ENCODE measurements around the gene ABCG1.
"Not testable (repeated sequence)": the region's sequence is repeated elsewhere in the genome, so short reads cannot be mapped to it uniquely, and the experiment has no call there.

ABCG1 gene

GRCh38 chr21:42218836-42219605 lies at the start of gene ABCG1:
TSS of gene ABCG1 (plus strand) at chr21:42219140. CDS start at chr21:42219263, 123 bp downstream.
- peak; percentile 34 for DNase-seq (ENCODE audit: low spot score)

DNA sequence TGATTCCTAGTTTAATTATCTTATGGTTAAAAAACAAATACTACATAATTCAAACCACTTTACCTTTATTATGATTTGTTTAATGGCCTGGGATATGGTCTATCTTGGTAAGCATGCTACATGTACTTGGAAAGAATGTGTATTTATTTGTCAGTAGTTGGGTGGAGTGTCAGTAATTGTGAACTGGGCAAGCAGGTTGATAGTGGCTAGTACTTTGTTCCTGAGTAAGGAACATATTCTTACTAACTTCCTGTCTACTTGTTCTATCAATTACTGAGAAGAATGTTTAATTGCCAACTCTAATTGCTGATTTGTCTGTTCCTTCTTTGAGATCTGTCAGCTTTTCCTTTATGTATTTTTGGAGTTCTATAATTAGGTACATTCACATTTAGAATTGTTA lies 49.2 kb upstream of the ABCG1 start:
- DNase-seq (ENCODE audit: low spot score): no peak

DNA sequence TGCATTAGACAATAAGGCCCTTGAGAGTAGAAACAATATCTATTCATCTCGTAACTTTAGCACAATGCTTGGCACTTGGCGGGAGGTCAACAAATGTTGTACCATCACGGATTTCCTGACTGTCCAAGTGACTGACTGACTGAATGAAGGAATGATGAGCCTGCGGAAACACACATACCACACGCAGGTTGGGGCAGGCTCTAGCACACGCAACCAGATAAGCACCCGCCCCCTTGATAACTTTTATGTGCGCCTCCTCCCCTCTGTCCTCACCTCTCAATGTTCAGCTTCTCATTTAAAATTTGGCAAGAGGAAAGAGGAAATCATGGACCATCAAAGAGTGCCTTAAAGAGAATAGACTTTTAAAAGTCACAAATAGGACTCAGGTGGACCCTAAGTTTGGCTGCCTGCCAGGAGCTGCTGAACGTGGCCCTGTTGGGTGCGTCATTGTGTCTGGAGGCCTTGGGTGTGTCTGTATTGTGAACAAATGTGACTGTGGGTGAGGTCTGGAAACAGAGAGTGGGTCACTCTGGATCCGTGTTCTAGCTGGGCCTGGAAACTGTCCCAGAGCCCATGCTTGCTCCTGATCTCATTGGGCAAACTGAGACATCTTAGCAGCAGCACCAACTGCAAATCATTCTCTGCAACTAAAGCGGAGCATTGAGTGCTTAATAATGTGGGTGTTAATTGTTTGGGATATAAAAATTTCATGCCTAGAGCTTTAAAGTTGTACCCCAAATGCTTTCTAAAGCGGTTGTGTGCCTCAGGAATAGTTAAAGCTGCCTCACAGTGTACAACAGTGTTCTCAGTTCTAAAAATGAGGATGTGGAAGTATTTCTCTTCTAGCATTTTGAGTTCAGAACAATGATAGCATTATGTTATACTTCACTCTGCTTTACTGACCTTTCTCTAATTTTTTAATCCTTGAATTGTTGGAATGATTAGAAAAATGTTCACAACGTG lies 47.6 kb upstream of the ABCG1 start:
- peak; percentile 93 for DNase-seq (ENCODE audit: low spot score)

- DNase-seq (ENCODE audit: low spot score): no peak
Observed at GRCh38 chr21:42172596-42173483, 46.1 kb upstream of the ABCG1 start.

- peak; percentile 16 for DNase-seq (ENCODE audit: low spot score)
Observed at GRCh38 chr21:42174173-42174572, 44.8 kb upstream of the ABCG1 start.

- DNase-seq (ENCODE audit: low spot score): no peak
Observed at GRCh38 chr21:42175110-42175710, 43.7 kb upstream of the ABCG1 start.

GRCh38 chr21:42176859-42177258 lies 42.1 kb upstream of the ABCG1 start:
- no peak for DNase-seq (ENCODE audit: low spot score)

DNA sequence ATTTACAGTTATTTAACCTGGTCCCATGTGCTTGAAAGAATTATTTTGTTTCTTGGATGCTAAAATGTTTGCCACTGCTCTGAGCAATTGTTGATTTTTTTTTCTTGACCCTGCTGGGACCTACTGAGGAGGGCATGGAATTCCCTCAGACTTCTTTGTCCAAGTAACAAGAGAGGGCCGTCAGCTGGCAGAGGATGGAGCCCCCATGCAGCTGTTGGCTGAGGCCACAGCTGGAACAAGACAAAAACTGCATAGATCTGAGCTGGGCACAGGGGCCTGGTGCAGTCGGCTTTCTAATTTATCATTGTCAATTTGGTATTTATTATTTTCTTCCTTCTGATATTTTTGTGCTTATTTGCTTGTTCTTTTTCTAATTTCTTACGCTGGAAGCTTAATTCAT lies 39.6 kb upstream of the ABCG1 start:
- no peak for DNase-seq (ENCODE audit: low spot score)

DNA sequence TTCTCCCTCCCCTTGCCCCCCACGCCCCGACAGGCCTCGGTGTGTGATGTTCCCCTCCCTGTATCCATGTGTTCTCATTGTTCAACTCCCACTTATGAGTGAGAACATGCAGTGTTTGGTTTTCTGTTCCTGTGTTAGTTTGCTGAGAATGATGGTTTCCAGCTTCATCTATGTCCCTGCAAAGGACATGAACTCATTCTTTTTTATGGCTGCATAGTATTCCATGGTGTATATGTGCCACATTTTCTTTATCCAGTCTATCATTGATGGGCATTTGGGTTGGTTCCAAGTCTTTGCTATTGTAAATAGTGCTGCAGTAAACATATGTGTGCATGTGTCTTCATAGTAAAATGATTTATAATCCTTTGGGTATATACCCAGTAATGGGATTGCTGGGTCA lies 38.9 kb upstream of the ABCG1 start:
- DNase-seq (ENCODE audit: low spot score): not testable (repeated sequence)

GRCh38 chr21:42182713-42183371 lies 36.1 kb upstream of the ABCG1 start:
- no peak for DNase-seq (ENCODE audit: low spot score)

DNA sequence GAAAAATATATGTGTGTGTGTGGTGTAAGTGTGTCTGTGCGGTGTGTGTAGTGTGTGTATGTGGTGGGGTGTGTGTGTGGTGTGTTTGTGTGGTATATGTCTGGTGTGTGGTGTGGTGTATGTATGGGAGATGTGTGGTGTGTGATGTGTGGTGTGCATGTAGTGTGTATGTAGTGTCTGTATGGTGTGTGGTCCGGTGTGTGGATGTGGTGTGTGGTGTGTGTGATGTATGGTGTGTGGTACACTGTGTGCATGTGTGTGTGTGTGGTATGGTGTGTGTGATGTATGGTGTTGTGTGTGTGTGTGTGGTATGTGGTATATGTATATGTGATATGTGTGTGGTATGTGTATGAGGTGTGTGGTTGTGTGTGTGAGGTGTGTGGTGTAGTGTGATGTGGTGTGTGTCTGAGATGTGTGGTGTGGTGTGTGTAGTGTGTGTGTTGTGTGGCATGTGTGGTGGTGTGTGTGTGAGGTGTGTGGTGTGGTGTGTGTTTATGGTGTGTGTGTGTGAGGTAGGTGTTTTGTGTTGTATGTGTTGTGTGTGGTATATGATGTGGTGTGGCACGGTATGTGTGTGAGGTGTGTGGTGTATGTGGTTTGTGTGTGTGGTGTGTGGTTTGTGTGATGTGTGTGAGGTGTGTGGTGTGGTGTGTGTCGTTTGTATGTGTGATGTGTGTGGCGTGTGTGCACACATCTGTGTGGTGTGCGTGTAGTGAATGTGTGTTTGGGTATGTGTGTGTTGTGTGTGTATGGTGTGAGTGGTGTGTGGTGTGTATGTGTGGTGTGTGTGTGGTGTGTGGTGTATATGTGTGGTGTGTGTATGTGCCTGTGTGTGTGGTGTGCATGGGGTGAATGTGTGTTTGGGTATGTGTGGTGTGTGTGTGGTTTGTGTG lies 35.3 kb upstream of the ABCG1 start:
- DNase-seq (ENCODE audit: low spot score): no peak

DNA sequence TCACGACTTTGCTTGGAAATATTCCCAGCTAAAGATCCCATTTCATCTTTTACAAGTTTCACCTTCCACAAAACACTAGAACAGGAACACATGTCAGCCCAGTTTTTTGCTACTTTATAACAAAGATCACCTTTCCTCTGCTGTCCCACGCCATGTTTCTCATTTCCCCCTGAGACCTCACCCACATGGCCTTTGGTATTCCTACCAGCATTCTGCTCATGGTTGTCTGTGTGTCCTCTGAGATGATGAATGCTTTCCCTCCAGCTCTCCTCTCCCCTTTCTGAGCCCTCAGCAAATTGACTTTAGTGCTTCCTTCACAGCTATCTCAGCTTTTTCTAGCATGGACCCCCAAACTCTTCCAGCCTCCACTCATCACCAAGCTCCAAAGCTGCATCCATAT lies 32.3 kb upstream of the ABCG1 start:
- DNase-seq (ENCODE audit: low spot score): no peak

DNA sequence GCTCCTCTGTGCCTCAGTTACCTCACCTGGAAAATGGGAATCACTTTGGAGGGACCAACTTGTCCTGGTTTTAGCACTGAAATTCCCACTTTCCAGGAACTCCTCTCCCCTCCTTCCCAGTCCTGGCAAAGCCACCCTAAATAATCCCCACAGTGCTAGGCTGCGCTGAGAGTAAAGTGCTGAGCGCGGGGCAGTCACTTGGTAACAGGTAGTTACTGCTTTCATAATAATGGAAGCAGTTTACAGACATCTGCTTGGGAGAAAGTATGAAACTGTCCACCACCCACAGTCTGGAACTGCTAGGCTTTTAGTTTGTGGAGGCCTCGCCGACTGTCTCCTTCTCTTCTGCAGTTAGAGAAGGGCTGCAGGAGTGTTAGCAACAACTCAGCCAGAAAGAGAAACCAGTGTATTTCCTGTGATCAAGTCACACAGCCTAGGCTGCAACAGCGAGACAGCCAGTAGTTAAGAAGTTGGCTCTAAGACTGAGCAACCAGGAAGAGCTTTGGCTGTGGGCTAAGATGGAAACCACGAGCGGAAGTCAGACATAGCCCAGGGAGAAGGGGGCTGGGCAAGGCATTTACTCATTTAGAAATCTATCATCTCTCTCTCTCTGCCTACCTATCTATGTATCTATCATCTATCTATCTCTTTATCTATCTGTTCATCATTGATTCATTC lies 30.8 kb upstream of the ABCG1 start:
- no peak for DNase-seq (ENCODE audit: low spot score)

DNA sequence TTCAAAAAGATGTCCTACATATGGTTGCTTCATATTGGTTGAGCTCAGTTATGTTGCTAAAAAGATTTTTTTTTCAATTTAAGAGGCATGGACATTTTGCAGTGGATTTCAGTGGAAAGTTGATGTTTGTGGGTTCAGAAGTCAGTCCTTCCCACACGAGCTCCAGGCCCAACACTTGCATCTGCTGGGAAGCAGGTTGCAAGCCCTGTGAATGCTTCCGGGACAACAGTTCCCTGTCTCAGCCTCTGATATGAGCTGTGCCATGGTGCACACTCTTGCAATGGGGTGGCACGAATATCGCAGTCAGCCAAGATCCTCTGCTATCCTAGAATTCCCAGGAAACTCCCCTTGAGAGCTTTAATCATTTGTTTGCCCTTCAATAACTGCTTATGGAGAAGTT lies 30.3 kb upstream of the ABCG1 start:
- DNase-seq (ENCODE audit: low spot score): no peak

- DNase-seq (ENCODE audit: low spot score): no peak
Observed at GRCh38 chr21:42189431-42189830, 29.5 kb upstream of the ABCG1 start.

- DNase-seq (ENCODE audit: low spot score): no peak
Observed at GRCh38 chr21:42189860-42190485, 29.0 kb upstream of the ABCG1 start.

DNA sequence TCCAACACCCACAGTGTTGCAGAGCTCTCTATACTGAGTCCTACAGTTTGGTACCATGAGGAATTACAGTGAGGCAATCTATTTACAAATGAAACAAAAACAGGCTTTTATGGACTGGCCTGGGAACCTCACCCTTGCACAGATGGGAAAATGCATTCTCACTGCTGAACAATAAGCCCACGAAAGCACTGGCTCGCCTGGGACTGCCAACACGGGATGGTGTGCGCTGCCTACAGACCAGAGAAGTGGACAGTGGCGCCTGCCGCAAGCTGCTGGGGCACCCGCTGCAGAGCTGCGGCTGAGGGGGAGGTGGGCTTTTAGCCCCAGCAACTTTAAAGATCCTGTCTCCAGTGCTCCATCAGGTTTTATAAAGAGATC lies 28.5 kb upstream of the ABCG1 start:
- DNase-seq (ENCODE audit: low spot score): no peak

GRCh38 chr21:42191064-42191463 lies 27.9 kb upstream of the ABCG1 start:
- DNase-seq (ENCODE audit: low spot score): no peak

Data from SW480 (cell line).